Nephron (organoid): ENCODE measurements around the gene POLE.

ENCODE experiments used
- H3K27ac Mint-ChIP-seq, 3 experiments: 2 replicates each; pipeline ENCODE4 v1.8.0; 2020; ENCODE audit warnings: mixed read lengths in 3 of 3, mild to moderate bottlenecking in 2 of 3, moderate library complexity in 1 of 3
- H3K27me3 Mint-ChIP-seq: 2 replicates; pipeline ENCODE4 v1.8.0; 2021; ENCODE audit warnings: low read depth, mild to moderate bottlenecking, moderate library complexity, mixed read lengths
- H3K36me3 Mint-ChIP-seq: 2 replicates; pipeline ENCODE4 v1.8.0; 2020; ENCODE audit warnings: low read depth, mixed read lengths
- H3K4me1 Mint-ChIP-seq: 2 replicates; pipeline ENCODE4 v1.8.0; 2020; ENCODE audit warnings: mixed read lengths
- H3K4me3 Mint-ChIP-seq, 3 experiments: 2 replicates each; pipeline ENCODE4 v1.8.0; 2020; ENCODE audit warnings: mild to moderate bottlenecking in 3 of 3, mixed read lengths in 3 of 3, moderate library complexity in 2 of 3
- H3K9me3 Mint-ChIP-seq: 2 replicates; pipeline ENCODE4 v1.8.0; 2020; ENCODE audit warnings: mixed read lengths
- CTCF ChIP-seq, 3 experiments: fragments of 200-600 bp; sonication (generic); IDR thresholded peaks; one replicate each; pipeline ENCODE4 v1.5.0; 2021; ENCODE audit warnings: antibody characterized with exemption in 3 of 3; ENCODE audit not compliant: unreplicated experiment in 3 of 3

The POLE gene

DNA sequence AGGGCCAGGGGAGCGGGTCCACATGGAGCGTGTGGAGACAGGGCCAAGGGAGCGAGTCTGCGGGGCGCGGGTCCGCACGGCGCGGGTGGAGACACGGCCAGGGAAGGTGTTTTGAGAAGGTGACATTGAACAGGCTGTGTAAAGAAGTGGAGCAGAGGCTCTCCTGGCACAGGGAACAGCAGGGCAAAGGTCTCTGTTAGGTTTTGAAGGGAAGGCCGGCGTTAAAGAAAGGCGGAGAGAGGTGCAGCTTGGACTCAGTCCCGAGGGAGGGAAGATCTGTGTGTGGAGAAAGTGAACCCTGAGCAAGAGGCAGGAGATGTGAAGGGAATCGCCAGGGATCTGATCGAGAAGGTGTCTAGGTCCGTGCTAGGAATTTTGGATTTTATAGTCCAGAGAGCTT is 2.1 kb upstream of the POLE start:
- peaks cover 11% of the 10 kb centered on the region for H3K27me3 Mint-ChIP-seq
- H3K27ac Mint-ChIP-seq = no peak overlapping the region
- TF ChIP-seq CTCF (IDR thresholded peaks at IDR 0.05; ENCODE audit: unreplicated experiment in 3 of 3) = no peak
- no peaks in the 10 kb centered on the region for H3K9me3 Mint-ChIP-seq
- peaks cover 14% of the 10 kb centered on the region for H3K36me3 Mint-ChIP-seq
- H3K4me3 Mint-ChIP-seq = peak overlapping the region; percentile 78 to 85 (median 80)
- H3K4me1 Mint-ChIP-seq = peaks cover 11% of the 10 kb centered on the region

GRCh38 chr12:132686825-132687210 is 324 bp downstream of the POLE start:
- Mint-ChIP-seq H3K4me3 (peak overlapping the region; percentile 84 to 90 (median 86)), H3K4me1 (peaks cover 11% of the 10 kb centered on the region), H3K27me3 (peaks cover 11% of the 10 kb centered on the region), H3K36me3 (peaks cover 21% of the 10 kb centered on the region), H3K9me3 (peaks cover 4% of the 10 kb centered on the region), H3K27ac (peak overlapping the region in 1 of 3 experiments; percentile 83)
- TF ChIP-seq CTCF (IDR thresholded peaks at IDR 0.05; ENCODE audit: unreplicated experiment in 3 of 3) = no peak

GRCh38 chr12:132685400-132685799 is 1.7 kb downstream of the POLE start:
- Mint-ChIP-seq H3K27ac (peak overlapping the region in 2 of 3 experiments; percentile 66 to 72), H3K27me3 (peaks cover 11% of the 10 kb centered on the region), H3K4me1 (peaks cover 11% of the 10 kb centered on the region), H3K36me3 (peaks cover 28% of the 10 kb centered on the region), H3K9me3 (peaks cover 4% of the 10 kb centered on the region), H3K4me3 (peak overlapping the region; percentile 75 to 85 (median 84))
- no peak for TF ChIP-seq CTCF (IDR thresholded peaks at IDR 0.05; ENCODE audit: unreplicated experiment in 3 of 3)

GRCh38 chr12:132677492-132677891 is 9.7 kb downstream of the POLE start:
- H3K4me1 Mint-ChIP-seq = no peaks in the 10 kb centered on the region
- no peak overlapping the region for H3K4me3 Mint-ChIP-seq
- H3K27ac Mint-ChIP-seq = no peak overlapping the region
- no peaks in the 10 kb centered on the region for H3K27me3 Mint-ChIP-seq
- no peaks in the 10 kb centered on the region for H3K9me3 Mint-ChIP-seq
- no peak for TF ChIP-seq CTCF (IDR thresholded peaks at IDR 0.05; ENCODE audit: unreplicated experiment in 3 of 3)
- peaks cover 63% of the 10 kb centered on the region for H3K36me3 Mint-ChIP-seq

DNA sequence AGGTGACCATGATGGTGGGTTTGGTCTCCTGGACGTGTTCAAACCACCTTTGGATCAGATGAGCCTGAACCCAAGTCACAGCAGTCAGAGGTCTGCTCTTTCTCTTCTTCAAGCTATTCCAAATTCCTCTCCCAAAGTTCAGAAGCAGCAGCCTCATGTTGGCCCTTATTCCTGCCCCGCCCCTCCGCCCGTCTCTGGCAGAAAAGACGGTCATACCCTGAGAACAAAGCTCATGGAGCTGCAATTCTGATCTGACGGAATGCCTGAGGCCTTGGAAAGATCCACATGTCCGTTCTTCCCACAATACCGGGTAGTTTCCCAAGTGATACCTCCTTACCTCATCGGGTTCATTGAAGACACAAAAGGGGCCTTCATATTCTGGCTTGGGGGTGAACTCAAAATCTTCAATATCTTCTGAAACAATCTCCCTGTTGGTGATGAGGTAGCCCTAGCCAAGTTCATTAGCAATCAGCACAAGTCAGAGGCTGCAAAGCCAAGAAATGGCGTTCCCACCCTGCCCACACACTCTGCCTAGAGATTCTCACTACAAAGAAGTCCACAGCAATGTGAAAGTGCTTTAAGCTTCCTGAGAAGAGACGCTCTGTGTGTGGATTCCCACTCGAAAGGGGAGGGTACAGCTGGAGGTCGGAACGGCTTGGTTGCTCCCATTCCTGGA is 11.2 kb downstream of the POLE start:
- no peaks in the 10 kb centered on the region for H3K9me3 Mint-ChIP-seq
- H3K4me1 Mint-ChIP-seq = no peaks in the 10 kb centered on the region
- H3K36me3 Mint-ChIP-seq = peaks cover 65% of the 10 kb centered on the region
- H3K4me3 Mint-ChIP-seq = no peak overlapping the region
- no peak for TF ChIP-seq CTCF (IDR thresholded peaks at IDR 0.05; ENCODE audit: unreplicated experiment in 3 of 3)
- no peak overlapping the region for H3K27ac Mint-ChIP-seq
- H3K27me3 Mint-ChIP-seq = no peaks in the 10 kb centered on the region

- no peaks in the 10 kb centered on the region for H3K9me3 Mint-ChIP-seq
- peaks cover 61% of the 10 kb centered on the region for H3K36me3 Mint-ChIP-seq
- H3K4me3 Mint-ChIP-seq = no peak overlapping the region
- H3K27me3 Mint-ChIP-seq = no peaks in the 10 kb centered on the region
- no peak overlapping the region for H3K27ac Mint-ChIP-seq
- no peak for TF ChIP-seq CTCF (IDR thresholded peaks at IDR 0.05; ENCODE audit: unreplicated experiment in 3 of 3)
- H3K4me1 Mint-ChIP-seq = no peaks in the 10 kb centered on the region
Observed at GRCh38 chr12:132674561-132674960, 12.6 kb downstream of the POLE start.
